Activated CD4-positive, CD25-positive, alpha-beta regulatory T cell treated with anti-CD3 and anti-CD28 coated beads, Interleukin-2, amount 50 U/mL, for 72 hours (primary cell): ENCODE results near the gene GALNT14.

Source experiments
- DNase-seq: peaks from one replicate; pipeline ENCODE4 v3.0.0; 2021

Gene GALNT14

GRCh38 chr2:31132786-31133185 is 5.5 kb downstream of the GALNT14 start:
- DNase-seq = no peak

GRCh38 chr2:31131871-31132270 is 6.4 kb downstream of the GALNT14 start:
- DNase-seq = no peak

GRCh38 chr2:31129375-31130171 is 8.7 kb downstream of the GALNT14 start:
- no peak for DNase-seq

GRCh38 chr2:31127931-31128330 is 10.3 kb downstream of the GALNT14 start:
- DNase-seq = no peak

- no peak for DNase-seq
Measured at GRCh38 chr2:31125918-31126695, 12.1 kb downstream of the GALNT14 start.

- DNase-seq = no peak
Measured at GRCh38 chr2:31124904-31125303, 13.3 kb downstream of the GALNT14 start.

GRCh38 chr2:31122133-31122532 is 16.1 kb downstream of the GALNT14 start:
- no peak for DNase-seq

- no peak for DNase-seq
Measured at GRCh38 chr2:31113765-31114164, 24.5 kb downstream of the GALNT14 start.

- DNase-seq = no peak
Measured at GRCh38 chr2:31112544-31112943, 25.7 kb downstream of the GALNT14 start.

GRCh38 chr2:31110998-31111397 is 27.2 kb downstream of the GALNT14 start:
- no peak for DNase-seq

GRCh38 chr2:31110431-31110830 is 27.8 kb downstream of the GALNT14 start:
- no peak for DNase-seq

GRCh38 chr2:31109633-31110192 is 28.5 kb downstream of the GALNT14 start:
- no peak for DNase-seq

GRCh38 chr2:31108561-31109286 is 29.5 kb downstream of the GALNT14 start:
- DNase-seq = no peak

- no peak for DNase-seq
Measured at GRCh38 chr2:31107591-31108300, 30.5 kb downstream of the GALNT14 start.

GRCh38 chr2:31101701-31102100 is 36.5 kb downstream of the GALNT14 start:
- no peak for DNase-seq

- DNase-seq = no peak
Measured at GRCh38 chr2:31097962-31098613, 40.2 kb downstream of the GALNT14 start.

- DNase-seq = no peak
Measured at GRCh38 chr2:31090188-31090587, 48.1 kb downstream of the GALNT14 start.

GRCh38 chr2:31089645-31090044 is 48.6 kb downstream of the GALNT14 start:
- no peak for DNase-seq

- no peak for DNase-seq
Measured at GRCh38 chr2:31088504-31089195, 49.6 kb downstream of the GALNT14 start.

GRCh38 chr2:31087491-31087890 is 50.7 kb downstream of the GALNT14 start:
- DNase-seq = no peak

GRCh38 chr2:31086590-31086989 is 51.6 kb downstream of the GALNT14 start:
- DNase-seq = no peak
